Endothelial cell of umbilical vein (primary cell): ENCODE measurements around the gene CENPP. TPM values are rescaled to one million over a fixed set of nuclear protein-coding genes. Genes with fewer than 3 reads are reported as not detected.

Source experiments
- BruUV-seq: library from RNA; stranded (reverse); fragments of 400-500 nt; replicated peaks from 2 replicates; lab custom pipeline; 2021; lab: Mats Ljungman, UMichigan
- CTCF ChIA-PET: fragments of 300-600, 350-600 bp; sonication (Branson Sonifier 250); formaldehyde crosslinking; loops from one replicate; lab custom pipeline; 2021; ENCODE audit warnings: antibody characterized with exemption, inconsistent platforms; lab: Charles Lee
- POLR2A ChIA-PET: fragments of 300-600, 350-600 bp; sonication (Branson Sonifier 250); formaldehyde crosslinking; loops from one replicate; lab custom pipeline; 2021; ENCODE audit warnings: antibody characterized with exemption, inconsistent platforms; lab: Charles Lee
- DNase-seq: peaks from one replicate; pipeline ENCODE4 v3.0.0-alpha.2; 2011; ENCODE audit warnings: low read depth, low spot score
- FAIRE-seq: peaks from 2 replicates; lab custom pipeline; 2011; peaks lifted over from hg19 to GRCh38; lab: Jason Lieb, UNC
- H2AFZ ChIP-seq: 2 replicates; pipeline ENCODE4 v1.6.0; 2012; ENCODE audit warnings: low read depth, low read length, control low read depth, inconsistent platforms
- H3K27ac ChIP-seq: 2 replicates; pipeline ENCODE4 v1.5.1; 2011; ENCODE audit warnings: low read depth, mild to moderate bottlenecking, control low read depth, low read length, moderate library complexity; ENCODE audit not compliant: insufficient read depth
- H3K27me3 ChIP-seq, 2 experiments: 2 replicates each; pipeline versions ENCODE4 v1.6.0 to v1.6.1; 2011; ENCODE audit warnings: low read length in 2 of 2, mixed read lengths in 1 of 2; ENCODE audit not compliant: control insufficient read depth in 2 of 2, insufficient read depth in 2 of 2
- H3K36me3 ChIP-seq, 2 experiments: 2 replicates in 1 of 2; 3 replicates in 1 of 2; pipeline ENCODE4 v1.5.1; 2011; ENCODE audit warnings: low read length in 2 of 2, mild to moderate bottlenecking in 1 of 2, moderate library complexity in 1 of 2; ENCODE audit not compliant: control insufficient read depth in 2 of 2, insufficient read depth in 2 of 2; ENCODE audit errors: extremely low read depth in 1 of 2
- H3K4me1 ChIP-seq: 3 replicates; pipeline ENCODE4 v1.5.1; 2011; ENCODE audit warnings: mild to moderate bottlenecking, low read length; ENCODE audit not compliant: control insufficient read depth, insufficient read depth; ENCODE audit errors: extremely low read depth
- H3K4me2 ChIP-seq: 2 replicates; pipeline ENCODE4 v1.6.1; 2011; ENCODE audit warnings: low read length, control low read depth, mixed read lengths; ENCODE audit not compliant: insufficient read depth
- H3K4me3 ChIP-seq, 3 experiments: fragments of 200-600 bp in 1 of 3; sonication (generic), shearing (Covaris generic) in 1 of 3; replicated peaks in 1 of 3; 2 replicates each; pipeline ENCODE4 v1.5.1; 2011 to 2016; ENCODE audit warnings: control low read depth in 3 of 3, low read length in 3 of 3, mild to moderate bottlenecking in 2 of 3, inconsistent platforms in 1 of 3, low read depth in 1 of 3, moderate library complexity in 1 of 3; ENCODE audit not compliant: insufficient read depth in 1 of 3
- H3K79me2 ChIP-seq: 2 replicates; pipeline ENCODE4 v1.6.0; 2012; ENCODE audit warnings: low read length, inconsistent platforms; ENCODE audit not compliant: control insufficient read depth, insufficient read depth
- H3K9ac ChIP-seq: replicated peaks from 2 replicates; pipeline ENCODE3; 2011; ENCODE audit warnings: low read length, control low read depth; ENCODE audit not compliant: insufficient read depth; ENCODE audit errors: extremely low read depth
- H3K9me1 ChIP-seq: replicated peaks from 3 replicates; pipeline ENCODE4 v1.6.0; 2011; ENCODE audit warnings: mild to moderate bottlenecking, low read length; ENCODE audit not compliant: control insufficient read depth, insufficient read depth; ENCODE audit errors: extremely low read depth
- H3K9me3 ChIP-seq: replicated peaks from 2 replicates; pipeline ENCODE4 v1.5.1; 2012; ENCODE audit warnings: low read length, inconsistent platforms; ENCODE audit not compliant: control insufficient read depth, insufficient read depth
- H4K20me1 ChIP-seq: replicated peaks from 2 replicates; pipeline ENCODE3; 2011; ENCODE audit warnings: mild to moderate bottlenecking, low read length; ENCODE audit not compliant: control insufficient read depth, insufficient read depth; ENCODE audit errors: extremely low read depth
- CTCF ChIP-seq, 2 donors: IDR thresholded peaks; 1 replicate in 1 of 2; 2 replicates in 1 of 2; pipeline ENCODE4 v1.5.1; 2011; ENCODE audit warnings: low read length in 2 of 2, mild to moderate bottlenecking in 2 of 2, moderate library complexity in 2 of 2, control low read depth in 1 of 2, inconsistent platforms in 1 of 2, low read depth in 1 of 2; ENCODE audit not compliant: insufficient read depth in 1 of 2; ENCODE audit errors: extremely low read depth in 1 of 2
- EZH2 ChIP-seq: IDR thresholded peaks from 2 replicates; pipeline ENCODE4 v1.6.1; 2012; ENCODE audit warnings: borderline replicate concordance, low read depth, mild to moderate bottlenecking, moderate library complexity, low read length, inconsistent platforms; ENCODE audit not compliant: severe bottlenecking
- FOS ChIP-seq: IDR thresholded peaks from 2 replicates; pipeline ENCODE4 v1.6.1; 2011; ENCODE audit warnings: mild to moderate bottlenecking, low read length, moderate library complexity, borderline replicate concordance; ENCODE audit not compliant: insufficient read depth
- GATA2 ChIP-seq: IDR thresholded peaks from 2 replicates; pipeline ENCODE4 v1.7.0; 2011; ENCODE audit warnings: low read depth, mild to moderate bottlenecking, moderate library complexity, mixed read lengths, low read length; ENCODE audit not compliant: insufficient read length, insufficient read depth
- JUN ChIP-seq: IDR thresholded peaks from 2 replicates; pipeline ENCODE4 v1.6.1; 2011; ENCODE audit warnings: borderline replicate concordance, low read depth; ENCODE audit not compliant: insufficient read length, insufficient read depth
- MAX ChIP-seq: IDR thresholded peaks from 2 replicates; pipeline ENCODE4 v1.6.1; 2011; ENCODE audit not compliant: insufficient read depth, insufficient read length
- POLR2A ChIP-seq: IDR thresholded peaks from 2 replicates; pipeline ENCODE4 v1.6.1; 2012; ENCODE audit warnings: low read depth, mild to moderate bottlenecking, control low read depth, low read length
- POLR2AphosphoS5 ChIP-seq: IDR thresholded peaks from 2 replicates; pipeline ENCODE4 v1.6.1; 2012; ENCODE audit warnings: low read depth, mild to moderate bottlenecking, control low read depth, low read length, moderate library complexity; ENCODE audit not compliant: insufficient read depth
- dilution Hi-C: fragments of 300-500 bp; cut with MboI; formaldehyde crosslinking; loops from one replicate; pipeline ENCODE4 v1.15.0; 2019; ENCODE audit warnings: low sequenced_read_pairs; ENCODE audit not compliant: extremely low pct_ligation_motif_present
- intact Hi-C: fragments of 100-400 bp; cut with micrococcal nuclease; formaldehyde crosslinking; loops from one replicate; pipeline ENCODE4 v1.10.0; 2022
- polyA plus RNA-seq, 4 experiments: library from polyadenylated mRNA; depleted of rRNA in 3 of 4; stranded (reverse) in 3 of 4; unstranded in 1 of 4; fragments of >200 nt; gene quantifications; 2 replicates each; pipeline versions ENCODE4 v1.2.1 to v1.2.3, GENCODE V29; 2011 to 2012; ENCODE audit warnings: missing spikeins in 1 of 4
- total RNA-seq: library from RNA; stranded (reverse); gene quantifications from 2 replicates; pipeline ENCODE4 v1.2.3, GENCODE V29; 2021

Gene CENPP
- total and polyA plus RNA-seq, 2 donors (not counting 3 experiments of a cell fraction or from before 2014, with no cell fraction given), result 1.2 to 12.0 TPM

DNA sequence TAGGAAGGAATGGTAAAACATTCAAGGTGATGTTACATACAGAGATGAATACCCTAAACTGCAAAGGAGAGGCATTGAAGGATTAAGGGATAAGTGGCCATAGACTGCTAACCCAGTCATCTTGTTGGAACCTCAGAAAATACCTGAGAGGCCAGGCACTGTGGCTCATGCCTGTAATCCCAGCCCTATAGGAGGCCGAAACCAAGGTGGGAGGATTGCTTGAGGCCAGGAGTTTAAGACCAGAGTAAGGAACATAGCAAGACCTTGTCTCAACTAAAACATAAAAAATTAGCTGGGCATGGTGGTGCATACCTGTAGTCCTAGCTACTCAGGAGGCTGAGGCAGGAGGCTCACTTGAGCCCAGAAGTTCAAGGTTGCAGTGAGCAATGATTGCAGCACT is 199.1 kb downstream of the CENPP start:
- no peaks in the 10 kb centered on the region for H3K9me3 ChIP-seq
- H3K79me2 ChIP-seq, result no peaks in the 10 kb centered on the region
- no peaks in the 10 kb centered on the region for H3K9me1 ChIP-seq
- DNase-seq (no peak), FAIRE-seq (no peak)
- no peaks in the 10 kb centered on the region for H3K36me3 ChIP-seq
- intact Hi-C loops (no loop called here), dilution Hi-C loops (no loop called here)
- no peak overlapping the region for H3K27ac ChIP-seq
- H2AFZ ChIP-seq, result no peak overlapping the region
- H3K27me3 ChIP-seq, result no peaks in the 10 kb centered on the region
- H3K9ac ChIP-seq, result no peak overlapping the region
- H4K20me1 ChIP-seq, result no peaks in the 10 kb centered on the region
- ChIA-PET CTCF (no interaction called here), POLR2A (no interaction called here)
- H3K4me3 ChIP-seq, result no peak overlapping the region
- H3K4me2 ChIP-seq, result no peak overlapping the region
- no TSS peak for BruUV-seq
- no peaks in the 10 kb centered on the region for H3K4me1 ChIP-seq
- no peak for TF ChIP-seq EZH2
- TF ChIP-seq POLR2AphosphoS5, result no peak
- no peak for TF ChIP-seq FOS
- TF ChIP-seq MAX, result no peak

DNA sequence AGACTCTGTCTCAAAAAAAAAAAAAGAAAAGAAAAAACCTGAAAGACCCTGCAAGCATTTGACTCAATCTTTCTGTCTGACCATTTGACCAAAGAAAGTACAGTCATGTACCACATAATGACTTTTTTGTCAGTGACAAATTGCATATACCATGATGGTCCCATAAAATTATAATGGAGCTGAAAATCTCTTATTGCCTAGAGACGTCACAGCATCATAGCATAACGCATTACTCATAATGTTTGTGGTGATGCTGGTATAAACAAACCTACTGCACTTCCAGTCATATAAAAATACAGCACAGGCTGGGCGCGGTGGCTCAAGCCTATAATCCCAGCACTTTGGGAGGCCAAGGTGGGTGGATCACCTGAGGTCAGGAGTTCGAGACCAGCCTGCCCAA is 199.6 kb downstream of the CENPP start:
- H3K9me3 ChIP-seq, result no peaks in the 10 kb centered on the region
- no TSS peak for BruUV-seq
- POLR2A ChIA-PET, result no interaction called here
- no peak overlapping the region for H3K4me2 ChIP-seq
- dilution Hi-C loops (no loop called here), intact Hi-C loops (no loop called here)
- H3K9me1 ChIP-seq, result no peaks in the 10 kb centered on the region
- H3K9ac ChIP-seq, result no peak overlapping the region
- no peak overlapping the region for H2AFZ ChIP-seq
- H3K36me3 ChIP-seq, result no peaks in the 10 kb centered on the region
- H3K27me3 ChIP-seq, result no peaks in the 10 kb centered on the region
- H3K27ac ChIP-seq, result no peak overlapping the region
- FAIRE-seq (no peak), DNase-seq (no peak)
- CTCF ChIA-PET, result no interaction called here
- H3K4me3 ChIP-seq, result no peak overlapping the region
- H4K20me1 ChIP-seq, result no peaks in the 10 kb centered on the region
- H3K79me2 ChIP-seq, result no peaks in the 10 kb centered on the region
- no peak for TF ChIP-seq GATA2
- no peak for TF ChIP-seq MAX
- TF ChIP-seq JUN, result no peak
- no peak for TF ChIP-seq EZH2
- no peak for TF ChIP-seq FOS
- TF ChIP-seq CTCF (IDR thresholded peaks at IDR 0.05; ENCODE audit: extremely low read depth in 1 of 2, insufficient read depth in 1 of 2, low read depth in 1 of 2, low read length in 2 of 2), result no peak
- no peak for TF ChIP-seq POLR2AphosphoS5
- no peak for TF ChIP-seq POLR2A
- H3K4me1 ChIP-seq, result no peaks in the 10 kb centered on the region
